Astrocyte (in vitro differentiated cells and primary cell): ENCODE measurements around the gene NXPE3. TPM values are rescaled to one million over a fixed set of nuclear protein-coding genes. Genes with fewer than 3 reads are reported as not detected.
A peak's percentile ranks its signal among the peaks of the same experiment; 100 is the strongest.

Experiments
- DNase-seq: peaks from one replicate; pipeline ENCODE4 v3.0.0-alpha.2; 2010; ENCODE audit warnings: low read depth
- FAIRE-seq: peaks from 2 replicates; lab custom pipeline; 2011; peaks lifted over from hg19 to GRCh38; lab: Jason Lieb, UNC
- H2AFZ ChIP-seq: 2 replicates; pipeline ENCODE4 v1.6.0; 2012; ENCODE audit warnings: low read depth, low read length, inconsistent platforms
- H3K27ac ChIP-seq: 2 replicates; pipeline ENCODE4 v1.5.1; 2011; ENCODE audit warnings: low read depth, low read length, inconsistent platforms
- H3K27me3 ChIP-seq: 2 replicates; pipeline ENCODE4 v1.6.0; 2011; ENCODE audit warnings: low read length, inconsistent platforms; ENCODE audit not compliant: insufficient read depth
- H3K36me3 ChIP-seq: 2 replicates; pipeline ENCODE4 v1.5.1; 2011; ENCODE audit warnings: low read length, inconsistent platforms; ENCODE audit not compliant: insufficient read depth
- H3K4me1 ChIP-seq: 2 replicates; pipeline ENCODE4 v1.5.1; 2011; ENCODE audit warnings: low read length, inconsistent platforms; ENCODE audit not compliant: insufficient read depth
- H3K4me2 ChIP-seq: 2 replicates; pipeline ENCODE4 v1.6.0; 2012; ENCODE audit warnings: low read length, inconsistent platforms
- H3K4me3 ChIP-seq: 2 replicates; pipeline ENCODE4 v1.5.1; 2011; ENCODE audit warnings: low read depth, mild to moderate bottlenecking, low read length, inconsistent platforms; ENCODE audit not compliant: insufficient read depth
- H3K79me2 ChIP-seq: 2 replicates; pipeline ENCODE4 v1.6.0; 2012; ENCODE audit warnings: mild to moderate bottlenecking, low read length, inconsistent platforms; ENCODE audit not compliant: insufficient read depth
- H3K9ac ChIP-seq: 2 replicates; pipeline ENCODE4 v1.6.0; 2012; ENCODE audit warnings: mild to moderate bottlenecking, low read length, inconsistent platforms
- H3K9me3 ChIP-seq: 2 replicates; pipeline ENCODE4 v1.5.1; 2012; ENCODE audit warnings: low read depth, mild to moderate bottlenecking, low read length, inconsistent platforms; ENCODE audit not compliant: insufficient read depth
- H4K20me1 ChIP-seq: 2 replicates; pipeline ENCODE4 v1.6.0; 2012; ENCODE audit warnings: low read length, inconsistent platforms; ENCODE audit not compliant: insufficient read depth
- H3K27ac Mint-ChIP-seq: one replicate; pipeline ENCODE4 v1.8.0; 2021; ENCODE audit warnings: mild to moderate bottlenecking, mixed read lengths; ENCODE audit not compliant: unreplicated experiment
- H3K27me3 Mint-ChIP-seq: one replicate; pipeline ENCODE4 v1.8.0; 2021; ENCODE audit warnings: low read depth, mixed read lengths; ENCODE audit not compliant: unreplicated experiment
- H3K36me3 Mint-ChIP-seq: one replicate; pipeline ENCODE4 v1.8.0; 2021; ENCODE audit warnings: low read depth, mixed read lengths; ENCODE audit not compliant: unreplicated experiment
- H3K4me1 Mint-ChIP-seq: one replicate; pipeline ENCODE4 v1.8.0; 2021; ENCODE audit warnings: low read depth, mixed read lengths; ENCODE audit not compliant: unreplicated experiment
- H3K4me3 Mint-ChIP-seq: one replicate; pipeline ENCODE4 v1.8.0; 2021; ENCODE audit warnings: mild to moderate bottlenecking, moderate library complexity, mixed read lengths; ENCODE audit not compliant: unreplicated experiment
- H3K9me3 Mint-ChIP-seq: one replicate; pipeline ENCODE4 v1.8.0; 2021; ENCODE audit warnings: mild to moderate bottlenecking, mixed read lengths; ENCODE audit not compliant: unreplicated experiment
- EZH2 ChIP-seq: IDR thresholded peaks from 2 replicates; pipeline ENCODE4 v1.6.1; 2012; ENCODE audit warnings: mild to moderate bottlenecking, low read length, inconsistent platforms; ENCODE audit not compliant: insufficient read depth
- total RNA-seq: library from RNA; stranded (reverse); gene quantifications from 2 replicates; pipeline ENCODE4 v1.2.1, GENCODE V29; 2021
- TF ChIP-seq, protein P1 (sequence below): IDR thresholded peaks from 2 replicates; pipeline ENCODE4 v1.5.1; 2011; ENCODE audit warnings: low read depth, mild to moderate bottlenecking, inconsistent platforms, low read length, moderate library complexity; ENCODE audit not compliant: insufficient read depth

The NXPE3 gene
- total RNA-seq, 1 donor from 2014 or later = 46.4 TPM

GRCh38 chr3:101809178-101810021 lies 30.4 kb downstream of the NXPE3 start:
- TF ChIP-seq EZH2 = no peak
- TF ChIP-seq, protein P1, sequence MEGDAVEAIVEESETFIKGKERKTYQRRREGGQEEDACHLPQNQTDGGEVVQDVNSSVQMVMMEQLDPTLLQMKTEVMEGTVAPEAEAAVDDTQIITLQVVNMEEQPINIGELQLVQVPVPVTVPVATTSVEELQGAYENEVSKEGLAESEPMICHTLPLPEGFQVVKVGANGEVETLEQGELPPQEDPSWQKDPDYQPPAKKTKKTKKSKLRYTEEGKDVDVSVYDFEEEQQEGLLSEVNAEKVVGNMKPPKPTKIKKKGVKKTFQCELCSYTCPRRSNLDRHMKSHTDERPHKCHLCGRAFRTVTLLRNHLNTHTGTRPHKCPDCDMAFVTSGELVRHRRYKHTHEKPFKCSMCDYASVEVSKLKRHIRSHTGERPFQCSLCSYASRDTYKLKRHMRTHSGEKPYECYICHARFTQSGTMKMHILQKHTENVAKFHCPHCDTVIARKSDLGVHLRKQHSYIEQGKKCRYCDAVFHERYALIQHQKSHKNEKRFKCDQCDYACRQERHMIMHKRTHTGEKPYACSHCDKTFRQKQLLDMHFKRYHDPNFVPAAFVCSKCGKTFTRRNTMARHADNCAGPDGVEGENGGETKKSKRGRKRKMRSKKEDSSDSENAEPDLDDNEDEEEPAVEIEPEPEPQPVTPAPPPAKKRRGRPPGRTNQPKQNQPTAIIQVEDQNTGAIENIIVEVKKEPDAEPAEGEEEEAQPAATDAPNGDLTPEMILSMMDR = peak; percentile 78
- H3K4me3 Mint-ChIP-seq = no peak overlapping the region
- DNase-seq (no peak), FAIRE-seq (peak; percentile 34)
- H3K27ac Mint-ChIP-seq = no peak overlapping the region
- Histone ChIP-seq H3K9me3 (no peaks in the 10 kb centered on the region), H3K79me2 (no peaks in the 10 kb centered on the region), H3K4me3 (no peak overlapping the region), H3K36me3 (no peaks in the 10 kb centered on the region), H3K27me3 (no peaks in the 10 kb centered on the region), H3K9ac (no peak overlapping the region), H3K4me2 (no peak overlapping the region), H3K27ac (no peak overlapping the region), H3K4me1 (no peaks in the 10 kb centered on the region), H4K20me1 (peaks cover 2% of the 10 kb centered on the region), H2AFZ (no peak overlapping the region)
- H3K4me1 Mint-ChIP-seq = no peaks in the 10 kb centered on the region
- no peaks in the 10 kb centered on the region for H3K27me3 Mint-ChIP-seq
- no peaks in the 10 kb centered on the region for H3K9me3 Mint-ChIP-seq
- no peaks in the 10 kb centered on the region for H3K36me3 Mint-ChIP-seq

GRCh38 chr3:101810022-101810418 lies 31.0 kb downstream of the NXPE3 start:
- no peak overlapping the region for H3K4me3 Mint-ChIP-seq
- H3K4me3 ChIP-seq = no peak overlapping the region
- no peaks in the 10 kb centered on the region for H3K79me2 ChIP-seq
- TF ChIP-seq, protein P1 = no peak
- TF ChIP-seq EZH2 = no peak
- H2AFZ ChIP-seq = no peak overlapping the region
- FAIRE-seq (no peak), DNase-seq (no peak)
- no peaks in the 10 kb centered on the region for H3K9me3 Mint-ChIP-seq
- no peaks in the 10 kb centered on the region for H3K27me3 ChIP-seq
- no peaks in the 10 kb centered on the region for H3K27me3 Mint-ChIP-seq
- H3K27ac ChIP-seq = no peak overlapping the region
- no peaks in the 10 kb centered on the region for H3K36me3 ChIP-seq
- no peaks in the 10 kb centered on the region for H3K36me3 Mint-ChIP-seq
- H3K9me3 ChIP-seq = no peaks in the 10 kb centered on the region
- no peak overlapping the region for H3K4me2 ChIP-seq
- H3K4me1 Mint-ChIP-seq = no peaks in the 10 kb centered on the region
- H3K27ac Mint-ChIP-seq = no peak overlapping the region
- no peak overlapping the region for H3K9ac ChIP-seq
- no peaks in the 10 kb centered on the region for H3K4me1 ChIP-seq
- peaks cover 2% of the 10 kb centered on the region for H4K20me1 ChIP-seq

GRCh38 chr3:101811875-101812274 lies 32.9 kb downstream of the NXPE3 start:
- H3K9me3 Mint-ChIP-seq = no peaks in the 10 kb centered on the region
- H3K27me3 Mint-ChIP-seq = no peaks in the 10 kb centered on the region
- no peaks in the 10 kb centered on the region for H3K4me1 ChIP-seq
- no peak overlapping the region for H3K9ac ChIP-seq
- peaks cover 2% of the 10 kb centered on the region for H3K4me1 Mint-ChIP-seq
- H3K79me2 ChIP-seq = no peaks in the 10 kb centered on the region
- H3K36me3 ChIP-seq = no peaks in the 10 kb centered on the region
- no peaks in the 10 kb centered on the region for H3K9me3 ChIP-seq
- no peaks in the 10 kb centered on the region for H4K20me1 ChIP-seq
- no peaks in the 10 kb centered on the region for H3K27me3 ChIP-seq
- no peak overlapping the region for H3K4me2 ChIP-seq
- FAIRE-seq (no peak), DNase-seq (no peak)
- no peak overlapping the region for H3K4me3 Mint-ChIP-seq
- H3K4me3 ChIP-seq = no peak overlapping the region
- H2AFZ ChIP-seq = no peak overlapping the region
- TF ChIP-seq EZH2 = no peak
- TF ChIP-seq, protein P1 = no peak
- no peak overlapping the region for H3K27ac Mint-ChIP-seq
- peaks cover 7% of the 10 kb centered on the region for H3K36me3 Mint-ChIP-seq
- H3K27ac ChIP-seq = no peak overlapping the region
